PC-9 (cell line): ENCODE results near the gene ZNF423. TPM values are rescaled to one million over a fixed set of nuclear protein-coding genes. Genes with fewer than 3 reads are reported as not detected.

Experiments used
- BruUV-seq: library from RNA; stranded (reverse); fragments of 400-500 nt; replicated peaks from 2 replicates; lab custom pipeline; 2021; lab: Mats Ljungman, UMichigan
- CTCF ChIA-PET: fragments of 300-600 bp; sonication (Branson Sonifier 250); formaldehyde crosslinking; loops from one replicate; lab custom pipeline; 2022; ENCODE audit warnings: antibody characterized with exemption; lab: Charles Lee
- POLR2A ChIA-PET: fragments of 300-600 bp; sonication (Branson Sonifier 250); formaldehyde crosslinking; loops from one replicate; lab custom pipeline; 2022; ENCODE audit warnings: antibody characterized with exemption; ENCODE audit not compliant: unreplicated experiment; lab: Charles Lee
- DNase-seq, 2 experiments: peaks; one replicate each; pipeline versions ENCODE4 v3.0.0 to v3.0.0-alpha.2; 2015 to 2022; ENCODE audit warnings: mixed read lengths in 1 of 2
- H2AFZ ChIP-seq: fragments of 200-600 bp; sonication (generic); 2 replicates; pipeline ENCODE4 v1.8.1; 2017; ENCODE audit warnings: antibody characterized with exemption
- H3F3A ChIP-seq: fragments of 200-600 bp; sonication (generic); 2 replicates; pipeline ENCODE4 v1.8.1; 2017; ENCODE audit warnings: antibody characterized with exemption, mild to moderate bottlenecking, low read depth; ENCODE audit not compliant: insufficient read depth
- H3K27ac ChIP-seq: fragments of 200-600 bp; sonication (generic); 2 replicates; pipeline ENCODE4 v1.6.1; 2016; ENCODE audit warnings: mixed run types
- H3K27me3 ChIP-seq: fragments of 200-600 bp; sonication (generic); 2 replicates; pipeline ENCODE4 v1.6.1; 2016; ENCODE audit warnings: low read depth, mixed run types; ENCODE audit not compliant: insufficient read depth
- H3K36me3 ChIP-seq: fragments of 200-600 bp; sonication (generic); 2 replicates; pipeline ENCODE4 v1.6.1; 2016; ENCODE audit warnings: low read depth, mixed run types
- H3K4me1 ChIP-seq: fragments of 200-600 bp; sonication (generic); replicated peaks from 2 replicates; pipeline ENCODE4 v1.6.1; 2016; ENCODE audit warnings: mixed run types; ENCODE audit not compliant: insufficient read depth
- H3K4me2 ChIP-seq: fragments of 200-600 bp; sonication (generic); 2 replicates; pipeline ENCODE4 v1.6.1; 2017; ENCODE audit warnings: mixed run types
- H3K4me3 ChIP-seq: fragments of 200-600 bp; sonication (generic); 2 replicates; pipeline ENCODE4 v1.6.1; 2016; ENCODE audit warnings: mixed run types
- H3K79me2 ChIP-seq: fragments of 200-600 bp; sonication (generic); 2 replicates; pipeline ENCODE4 v1.6.1; 2017; ENCODE audit warnings: low read depth, mixed run types
- H3K9me2 ChIP-seq: fragments of 200-600 bp; sonication (generic); 2 replicates; pipeline ENCODE4 v1.8.1; 2017; ENCODE audit warnings: mild to moderate bottlenecking; ENCODE audit not compliant: insufficient read depth
- H3K9me3 ChIP-seq: fragments of 200-600 bp; sonication (generic); 2 replicates; pipeline ENCODE4 v1.8.1; 2016; ENCODE audit warnings: low read depth; ENCODE audit not compliant: insufficient read depth
- H4K20me1 ChIP-seq: fragments of 200-600 bp; sonication (generic); 2 replicates; pipeline ENCODE4 v1.8.1; 2017; ENCODE audit not compliant: insufficient read depth
- CTCF ChIP-seq: fragments of 200-600 bp; sonication (generic); conservative IDR thresholded peaks from 2 replicates; pipeline ENCODE4 v1.6.1; 2017; ENCODE audit warnings: mixed run types, antibody characterized with exemption, mild to moderate bottlenecking, moderate library complexity
- EZH2 ChIP-seq: fragments of 200-600 bp; sonication (generic); IDR thresholded peaks from 2 replicates; pipeline ENCODE4 v1.8.0; 2017; ENCODE audit warnings: antibody characterized with exemption, low read depth
- intact Hi-C: fragments of 100-400 bp; cut with micrococcal nuclease; formaldehyde crosslinking; loops from one replicate; pipeline ENCODE4 v1.10.0; 2022; ENCODE audit not compliant: unreplicated experiment
- total RNA-seq: library from RNA; stranded (reverse); gene quantifications from 2 replicates; pipeline ENCODE4 v1.2.3, GENCODE V29; 2021

The ZNF423 gene
- total RNA-seq, 1 experiment from 2014 or later = not detected

- intact Hi-C loops = no loop called here
- Histone ChIP-seq H4K20me1 (no peaks in the 10 kb centered on the region), H3K4me2 (no peak overlapping the region), H3K9me3 (no peaks in the 10 kb centered on the region), H3F3A (no peaks in the 10 kb centered on the region), H3K4me1 (no peaks in the 10 kb centered on the region), H3K9me2 (no peaks in the 10 kb centered on the region), H3K36me3 (no peaks in the 10 kb centered on the region), H3K79me2 (no peaks in the 10 kb centered on the region), H3K27ac (no peak overlapping the region), H3K27me3 (peaks cover 70% of the 10 kb centered on the region), H3K4me3 (no peak overlapping the region), H2AFZ (no peak overlapping the region)
- TF ChIP-seq EZH2 (no peak), CTCF (no peak)
- no peak for DNase-seq
- ChIA-PET POLR2A (no interaction called here), CTCF (no interaction called here)
- no TSS peak for BruUV-seq
Observed at GRCh38 chr16:49773534-49774475, 82.1 kb downstream of the ZNF423 start.

GRCh38 chr16:49767998-49768397, 87.9 kb downstream of the ZNF423 start:
- TF ChIP-seq EZH2 (no peak), CTCF (no peak)
- Histone ChIP-seq H3K79me2 (no peaks in the 10 kb centered on the region), H3F3A (no peaks in the 10 kb centered on the region), H2AFZ (no peak overlapping the region), H4K20me1 (no peaks in the 10 kb centered on the region), H3K9me2 (no peaks in the 10 kb centered on the region), H3K9me3 (no peaks in the 10 kb centered on the region), H3K36me3 (no peaks in the 10 kb centered on the region), H3K4me1 (no peaks in the 10 kb centered on the region), H3K27ac (no peak overlapping the region), H3K4me3 (no peak overlapping the region), H3K4me2 (no peak overlapping the region), H3K27me3 (peaks cover 93% of the 10 kb centered on the region)
- DNase-seq = no peak
- no TSS peak for BruUV-seq
- intact Hi-C loops = no loop called here
- ChIA-PET CTCF (no interaction called here), POLR2A (no interaction called here)

- H3K4me2 ChIP-seq = no peak overlapping the region
- H3K4me1 ChIP-seq = no peaks in the 10 kb centered on the region
- BruUV-seq = no TSS peak
- H3K9me3 ChIP-seq = no peaks in the 10 kb centered on the region
- no peaks in the 10 kb centered on the region for H4K20me1 ChIP-seq
- H3K9me2 ChIP-seq = no peaks in the 10 kb centered on the region
- CTCF ChIA-PET = no interaction called here
- no peaks in the 10 kb centered on the region for H3K79me2 ChIP-seq
- H2AFZ ChIP-seq = no peak overlapping the region
- H3K4me3 ChIP-seq = no peak overlapping the region
- no peaks in the 10 kb centered on the region for H3F3A ChIP-seq
- POLR2A ChIA-PET = no interaction called here
- DNase-seq = no peak
- intact Hi-C loops = no loop called here
- no peak for TF ChIP-seq EZH2
- no peak for TF ChIP-seq CTCF
- no peaks in the 10 kb centered on the region for H3K36me3 ChIP-seq
- H3K27ac ChIP-seq = no peak overlapping the region
- H3K27me3 ChIP-seq = peaks cover 93% of the 10 kb centered on the region
Observed at GRCh38 chr16:49767414-49767813, 88.5 kb downstream of the ZNF423 start.
